A673 (cell line): ENCODE results near the gene EPS8. TPM values are rescaled to one million over a fixed set of nuclear protein-coding genes. Genes with fewer than 3 reads are reported as not detected.

Experiments used
- BruUV-seq: library from RNA; stranded (reverse); fragments of 400-500 nt; replicated peaks from 2 replicates; lab custom pipeline; 2021; lab: Mats Ljungman, UMichigan
- CTCF ChIA-PET: fragments of 300-600 bp; sonication (Branson Sonifier 250); formaldehyde crosslinking; loops from one replicate; lab custom pipeline; 2022; ENCODE audit warnings: antibody characterized with exemption; lab: Charles Lee
- POLR2A ChIA-PET: fragments of 300-600 bp; sonication (Branson Sonifier 250); formaldehyde crosslinking; loops from one replicate; lab custom pipeline; 2022; ENCODE audit warnings: antibody characterized with exemption; ENCODE audit not compliant: low non-redundant PET; lab: Charles Lee
- DNase-seq: peaks from one replicate; pipeline ENCODE4 v3.0.0-alpha.2; 2015; ENCODE audit warnings: low spot score
- H3K27ac ChIP-seq: fragments of 200-600 bp; sonication (generic); 2 replicates; pipeline ENCODE4 v1.5.1; 2016; ENCODE audit warnings: mixed run types, low read depth, mild to moderate bottlenecking, mixed read lengths, antibody characterized with exemption, low read length; ENCODE audit not compliant: poor library complexity, severe bottlenecking
- H3K27me3 ChIP-seq: fragments of 200-600 bp; sonication (generic); replicated peaks from 2 replicates; pipeline ENCODE4 v1.6.1; 2017; ENCODE audit warnings: mixed run types, low read depth, mild to moderate bottlenecking, mixed read lengths, antibody characterized with exemption, low read length; ENCODE audit not compliant: insufficient read depth, poor library complexity
- H3K36me3 ChIP-seq: fragments of 200-600 bp; sonication (generic); 2 replicates; pipeline ENCODE4 v1.6.1; 2016; ENCODE audit warnings: mixed run types, mild to moderate bottlenecking, mixed read lengths, antibody characterized with exemption, low read length; ENCODE audit not compliant: insufficient read depth, poor library complexity, severe bottlenecking
- H3K4me1 ChIP-seq: fragments of 200-600 bp; sonication (generic); 2 replicates; pipeline ENCODE4 v1.6.1; 2017; ENCODE audit warnings: mixed run types, mild to moderate bottlenecking, mixed read lengths, antibody characterized with exemption, low read length; ENCODE audit not compliant: insufficient read depth, poor library complexity, severe bottlenecking
- H3K4me3 ChIP-seq: fragments of 200-600 bp; sonication (generic); 2 replicates; pipeline ENCODE4 v1.5.1; 2016; ENCODE audit warnings: low read depth, mixed run types, mild to moderate bottlenecking, mixed read lengths, low read length; ENCODE audit not compliant: poor library complexity, severe bottlenecking
- H3K9me3 ChIP-seq: fragments of 200-600 bp; sonication (generic); 2 replicates; pipeline ENCODE4 v1.6.1; 2016; ENCODE audit warnings: mixed run types, low read depth, mild to moderate bottlenecking, mixed read lengths, antibody characterized with exemption, low read length; ENCODE audit not compliant: poor library complexity, severe bottlenecking
- CTCF ChIP-seq: fragments of 300-800, 200-600 bp; sonication (generic); conservative IDR thresholded peaks from 2 replicates; pipeline ENCODE4 v1.5.1; 2017; ENCODE audit warnings: low read depth, mild to moderate bottlenecking, antibody characterized with exemption, low read length, moderate library complexity, mixed read lengths
- EZH2 ChIP-seq: fragments of 200-600 bp; sonication (generic); IDR thresholded peaks from 2 replicates; pipeline ENCODE4 v1.6.1; 2017; ENCODE audit warnings: borderline replicate concordance, low read depth, mild to moderate bottlenecking, mixed read lengths, antibody characterized with exemption, low read length; ENCODE audit not compliant: poor library complexity, severe bottlenecking
- intact Hi-C: fragments of 100-400 bp; cut with micrococcal nuclease; formaldehyde crosslinking; loops from one replicate; pipeline ENCODE4 v1.10.0; 2022; ENCODE audit not compliant: unreplicated experiment
- total RNA-seq: library from RNA; stranded (reverse); gene quantifications from 2 replicates; pipeline ENCODE4 v1.2.3, GENCODE V29; 2021

Gene EPS8
- total RNA-seq, 1 experiment from 2014 or later: 14.0 TPM

- no peaks in the 10 kb centered on the region for H3K4me1 ChIP-seq
- H3K4me3 ChIP-seq: no peak overlapping the region
- intact Hi-C loops: loop anchor here (1.0 to 5.0 kb wide), 2 partner anchors 52 to 307 kb away; no protein-coding TSS in a partner anchor
- H3K9me3 ChIP-seq: no peaks in the 10 kb centered on the region
- H3K27ac ChIP-seq: no peak overlapping the region
- no peak for DNase-seq
- no peaks in the 10 kb centered on the region for H3K36me3 ChIP-seq
- H3K27me3 ChIP-seq: no peaks in the 10 kb centered on the region
- ChIA-PET CTCF (interaction anchor here (1.0 to 2.0 kb wide), 2 partner anchors 49 to 52 kb away, joined by 3 to 32 read pairs; no protein-coding TSS in a partner anchor), POLR2A (no interaction called here)
- BruUV-seq: no TSS peak
- no peak for TF ChIP-seq CTCF
- TF ChIP-seq EZH2: no peak
These were observed 205.4 kb downstream of the EPS8 start for GRCh38 chr12:15583804-15584203.

GRCh38 chr12:15581006-15581405 lies 208.2 kb downstream of the EPS8 start:
- ChIA-PET CTCF (interaction anchor here (0.7 kb wide), 1 partner anchor 565 kb away, joined by 13 read pairs; no protein-coding TSS in a partner anchor), POLR2A (no interaction called here)
- Histone ChIP-seq H3K27ac (no peak overlapping the region), H3K27me3 (no peaks in the 10 kb centered on the region), H3K4me1 (no peaks in the 10 kb centered on the region), H3K4me3 (no peak overlapping the region), H3K36me3 (no peaks in the 10 kb centered on the region), H3K9me3 (no peaks in the 10 kb centered on the region)
- intact Hi-C loops: loop anchor here (5.0 kb wide), 1 partner anchor 304 kb away; no protein-coding TSS in a partner anchor
- BruUV-seq: no TSS peak
- TF ChIP-seq CTCF (no peak), EZH2 (no peak)
- DNase-seq: no peak

- Histone ChIP-seq H3K27me3 (no peaks in the 10 kb centered on the region), H3K4me1 (no peaks in the 10 kb centered on the region), H3K4me3 (no peak overlapping the region), H3K27ac (no peak overlapping the region), H3K9me3 (no peaks in the 10 kb centered on the region), H3K36me3 (no peaks in the 10 kb centered on the region)
- no peak for TF ChIP-seq EZH2
- no peak for TF ChIP-seq CTCF
- POLR2A ChIA-PET: interaction anchor here (0.6 kb wide), 1 partner anchor 458 kb away, joined by 4 read pairs; no protein-coding TSS in a partner anchor
- DNase-seq: no peak
- no TSS peak for BruUV-seq
- CTCF ChIA-PET: no interaction called here
- intact Hi-C loops: loop anchor here (5.0 kb wide), 1 partner anchor 303 kb away; no protein-coding TSS in a partner anchor
These were observed 208.8 kb downstream of the EPS8 start for GRCh38 chr12:15580431-15580830.
